K562 (cell line): ENCODE data around the gene MBOAT2. TPM values are rescaled to one million over a fixed set of nuclear protein-coding genes. Genes with fewer than 3 reads are reported as not detected.

Source experiments
- AFF4 ChIP-seq: sonication (generic); formaldehyde crosslinking; IDR thresholded peaks from 2 replicates; pipeline ENCODE4 v1.8.0; 2023; ENCODE audit warnings: mild to moderate bottlenecking, missing genetic modification reagents
- CEBPB ChIP-seq: fragments of 450-650 bp; IDR thresholded peaks from 2 replicates; pipeline ENCODE4 v1.6.1; 2016; ENCODE audit warnings: missing genetic modification characterization, missing compliant biosample characterization
- ETS2 ChIP-seq: IDR thresholded peaks from 2 replicates; pipeline ENCODE4 v1.6.1; 2016; ENCODE audit warnings: borderline replicate concordance, missing genetic modification characterization, mild to moderate bottlenecking, moderate library complexity, missing compliant biosample characterization; ENCODE audit not compliant: poor library complexity, severe bottlenecking
- FOXK2 ChIP-seq, 2 experiments: fragments of 450-650 bp; IDR thresholded peaks in 1 of 2; conservative IDR thresholded peaks in 1 of 2; 2 replicates each; pipeline ENCODE4 v1.6.1; 2016; ENCODE audit warnings: low read depth in 2 of 2, mild to moderate bottlenecking in 1 of 2
- GATA2 ChIP-seq: sonication (generic); formaldehyde crosslinking; IDR thresholded peaks from 2 replicates; pipeline ENCODE4 v1.4.0; 2020; ENCODE audit warnings: mild to moderate bottlenecking, missing genetic modification reagents
- HDAC1 ChIP-seq, 2 experiments: fragments of 450-650 bp; IDR thresholded peaks; 2 replicates each; pipeline ENCODE4 v1.6.1; 2016 to 2017; ENCODE audit warnings: inconsistent platforms in 1 of 2, mild to moderate bottlenecking in 1 of 2, moderate library complexity in 1 of 2
- IRF2 ChIP-seq: sonication (generic); formaldehyde crosslinking; IDR thresholded peaks from 2 replicates; pipeline ENCODE4 v1.8.1; 2022; ENCODE audit warnings: mild to moderate bottlenecking, missing genetic modification reagents
- KDM1A ChIP-seq, 2 experiments: fragments of 450-650 bp; IDR thresholded peaks; 2 replicates each; pipeline ENCODE4 v1.6.1; 2016; ENCODE audit warnings: mild to moderate bottlenecking in 2 of 2
- L3MBTL2 ChIP-seq: fragments of 450-650 bp; IDR thresholded peaks from 2 replicates; pipeline ENCODE4 v1.6.1; 2016; ENCODE audit warnings: mild to moderate bottlenecking, moderate library complexity
- MXD1 ChIP-seq: fragments of 250-450 bp; sonication (Bioruptor Pico); IDR thresholded peaks from 2 replicates; pipeline ENCODE4 v1.8.0; 2021; ENCODE audit warnings: borderline replicate concordance, mild to moderate bottlenecking, moderate library complexity; ENCODE audit not compliant: poor library complexity, severe bottlenecking
- PML ChIP-seq: IDR thresholded peaks from 2 replicates; pipeline ENCODE4 v1.6.1; 2012; ENCODE audit warnings: low read length, inconsistent platforms
- POLR2H ChIP-seq: IDR thresholded peaks from 2 replicates; pipeline ENCODE4 v1.6.1; 2016; ENCODE audit warnings: missing genetic modification characterization, low read depth, mild to moderate bottlenecking, control low read depth, missing compliant biosample characterization, moderate library complexity
- RBM34 ChIP-seq: fragments of 200-400 bp; formaldehyde crosslinking; IDR thresholded peaks from 2 replicates; pipeline ENCODE4 v1.6.1; 2018; ENCODE audit warnings: low read length, borderline replicate concordance; ENCODE audit not compliant: insufficient read depth
- THAP12 ChIP-seq: fragments of 250-450 bp; sonication (Bioruptor Pico); IDR thresholded peaks from 2 replicates; pipeline ENCODE4 v1.9.0; 2021; ENCODE audit warnings: mild to moderate bottlenecking, inconsistent platforms
- THRA ChIP-seq: fragments of 450-650 bp; IDR thresholded peaks from 2 replicates; pipeline ENCODE4 v1.6.1; 2017; ENCODE audit warnings: mild to moderate bottlenecking, moderate library complexity
- USF1 ChIP-seq: sonication (generic); formaldehyde crosslinking; IDR thresholded peaks from 2 replicates; pipeline ENCODE4 v1.9.0; 2022; ENCODE audit warnings: mild to moderate bottlenecking, missing genetic modification reagents
- ZNF197 ChIP-seq: fragments of 200-800 bp; sonication (Bioruptor generic); IDR thresholded peaks from 2 replicates; pipeline ENCODE4 v1.6.1; 2016; ENCODE audit warnings: low read depth, missing genetic modification characterization, missing compliant biosample characterization
- ZNF431 ChIP-seq: sonication (generic); formaldehyde crosslinking; IDR thresholded peaks from 2 replicates; pipeline ENCODE4 v1.8.0; 2022; ENCODE audit warnings: mild to moderate bottlenecking, missing genetic modification reagents
- ZNF436 ChIP-seq: fragments of 250-450, 450-650 bp; sonication (Bioruptor Pico); formaldehyde crosslinking; IDR thresholded peaks from 2 replicates; pipeline ENCODE4 v1.7.0; 2020; ENCODE audit warnings: mild to moderate bottlenecking
- ZNF57 ChIP-seq: fragments of 450-650 bp; formaldehyde crosslinking; IDR thresholded peaks from 2 replicates; pipeline ENCODE4 v1.4.0; 2020; ENCODE audit warnings: mild to moderate bottlenecking, moderate library complexity
- polyA plus RNA-seq, 8 experiments: library from polyadenylated mRNA; depleted of rRNA in 4 of 8; stranded (reverse) in 5 of 8; unstranded in 3 of 8; fragments of >200 nt; fragmentation: Nextera tagmentation in 2 of 8; fragmentation: Illumina TruSeq in 1 of 8; extraction: Ambion mirVana in 2 of 8; extraction: Trizol in 1 of 8; gene quantifications; 2 replicates each; pipeline versions ENCODE4 v1.2.1 to v1.2.3, GENCODE V29; 2011 to 2014; ENCODE audit warnings: inconsistent platforms in 1 of 8, missing spikeins in 1 of 8
- total RNA-seq, 7 experiments: library from RNA; depleted of rRNA in 6 of 7; stranded (reverse); fragments of >200 nt in 6 of 7; fragmentation: Illumina TruSeq in 2 of 7; extraction: Trizol in 2 of 7; gene quantifications; 2 replicates each; pipeline versions ENCODE4 v1.2.1 to v1.2.3, GENCODE V29; 2011 to 2021; ENCODE audit warnings: low replicate concordance in 1 of 7

MBOAT2 gene
- total and polyA plus RNA-seq, 9 of the 15 experiments (the other 6 are each of a cell fraction or from before 2014, with no cell fraction given), result 8.4 to 122 (median 27.6) TPM

GRCh38 chr2:8977758-8978157 lies 25.7 kb downstream of the MBOAT2 start (continued):
- no peak for TF ChIP-seq AFF4
- no peak for TF ChIP-seq FOXK2 (conservative IDR thresholded peaks at IDR 0.05 in 1 of 2, IDR thresholded peaks at IDR 0.05 in 1 of 2; ENCODE audit: low read depth in 2 of 2)
- no peak for TF ChIP-seq CEBPB
- TF ChIP-seq HDAC1 (IDR thresholded peaks at IDR 0.05), result 0 out of 4 replicates have a peak, but pooled peaks of 1 of the 2 experiments have one; percentile 44
- no peak for TF ChIP-seq POLR2H (tag)
- TF ChIP-seq GATA2 (CRISPR knock-in tag), result peak; percentile 50; the same call in 1 of the 2 replicates
- TF ChIP-seq L3MBTL2, result no peak
- no peak for TF ChIP-seq USF1 (CRISPR knock-in tag)
- TF ChIP-seq ZNF57 (CRISPR knock-in tag), result no peak
- TF ChIP-seq ZNF431 (CRISPR knock-in tag), result no peak
- no peak for TF ChIP-seq THRA
- TF ChIP-seq ZNF436 (CRISPR knock-in tag), result no peak
- no peak for TF ChIP-seq MXD1
- TF ChIP-seq RBM34, result no peak
- TF ChIP-seq KDM1A (IDR thresholded peaks at IDR 0.05), result peak; percentile 60 to 65
- no peak for TF ChIP-seq PML
- TF ChIP-seq ZNF197 (CRISPR knock-in tag), result no peak
- no peak for TF ChIP-seq IRF2 (CRISPR knock-in tag)
- no peak for TF ChIP-seq THAP12 (CRISPR knock-in tag)
- TF ChIP-seq ETS2, result no peak
